CD4-positive, alpha-beta T cell (primary cell): ENCODE measurements around the gene RAB20. TPM values are rescaled to one million over a fixed set of nuclear protein-coding genes. Genes with fewer than 3 reads are reported as not detected.

Source experiments
- ATAC-seq: fragments of 200-7000 bp; cut with Tn5 transposase; one replicate; pipeline ENCODE4 v1.10.0; 2022; ENCODE audit warnings: mild to moderate bottlenecking; ENCODE audit not compliant: poor library complexity
- CTCF ChIA-PET: fragments of 350-600 bp; sonication (Branson Sonifier 250); formaldehyde crosslinking; loops from one replicate; lab custom pipeline; 2021; ENCODE audit warnings: antibody characterized with exemption, inconsistent platforms; lab: Charles Lee
- POLR2A ChIA-PET: fragments of 350-600 bp; sonication (Branson Sonifier 250); formaldehyde crosslinking; loops from one replicate; lab custom pipeline; 2021; ENCODE audit warnings: antibody characterized with exemption, inconsistent platforms; lab: Charles Lee
- DNase-seq, 14 experiments: peaks; one replicate each; pipeline ENCODE4 v3.0.0-alpha.2; 2013 to 2020; ENCODE audit warnings: mixed read lengths in 2 of 14
- H3K27ac ChIP-seq, 2 donors: one replicate each; pipeline versions ENCODE4 v1.5.1 to v1.7.0; 2013; ENCODE audit warnings: low read length in 2 of 2, low read depth in 1 of 2, mild to moderate bottlenecking in 1 of 2
- H3K27me3 ChIP-seq, 2 experiments: 1 replicate in 1 of 2; 2 replicates in 1 of 2; pipeline versions ENCODE4 v1.6.1 to v1.7.0; 2013; ENCODE audit warnings: low read length in 2 of 2, control low read depth in 1 of 2, mild to moderate bottlenecking in 1 of 2, moderate library complexity in 1 of 2; ENCODE audit not compliant: insufficient read depth in 2 of 2, control insufficient read depth in 1 of 2
- H3K36me3 ChIP-seq: one replicate; pipeline ENCODE4 v1.6.1; 2013; ENCODE audit warnings: low read length, control low read depth; ENCODE audit not compliant: insufficient read depth
- H3K4me1 ChIP-seq: one replicate; pipeline ENCODE4 v1.6.1; 2013; ENCODE audit warnings: low read length, control low read depth; ENCODE audit not compliant: insufficient read depth
- H3K4me3 ChIP-seq: one replicate; pipeline ENCODE4 v1.5.1; 2013; ENCODE audit warnings: mild to moderate bottlenecking, low read length, moderate library complexity
- H3K9me3 ChIP-seq, 2 experiments: 1 replicate in 1 of 2; 2 replicates in 1 of 2; pipeline versions ENCODE4 v1.6.1 to v1.7.0; 2013; ENCODE audit warnings: low read length in 2 of 2, mild to moderate bottlenecking in 2 of 2, control low read depth in 1 of 2, moderate library complexity in 1 of 2; ENCODE audit not compliant: control insufficient read depth in 1 of 2, insufficient read depth in 1 of 2
- H3K27ac Mint-ChIP-seq: one replicate; pipeline ENCODE4 v1.8.0; 2020; ENCODE audit warnings: mixed read lengths
- H3K27me3 Mint-ChIP-seq: one replicate; pipeline ENCODE4 v1.8.0; 2021; ENCODE audit warnings: mixed read lengths
- H3K36me3 Mint-ChIP-seq: one replicate; pipeline ENCODE4 v1.8.0; 2021; ENCODE audit warnings: low read depth, mixed read lengths
- H3K4me1 Mint-ChIP-seq: one replicate; pipeline ENCODE4 v1.8.0; 2021; ENCODE audit warnings: low read depth, mixed read lengths
- H3K4me3 Mint-ChIP-seq: one replicate; pipeline ENCODE4 v1.8.0; 2020; ENCODE audit warnings: mild to moderate bottlenecking, mixed read lengths
- H3K9me3 Mint-ChIP-seq: one replicate; pipeline ENCODE4 v1.8.0; 2020; ENCODE audit warnings: mixed read lengths
- CTCF ChIP-seq: fragments of 200-600 bp; IDR thresholded peaks from one replicate; pipeline ENCODE4 v1.8.0; 2022; ENCODE audit warnings: antibody characterized with exemption, mild to moderate bottlenecking
- intact Hi-C, 2 experiments: fragments of 100-400 bp; cut with DNase I in 1 of 2; cut with micrococcal nuclease in 1 of 2; formaldehyde crosslinking; loops; one replicate each; pipeline versions ENCODE4 v1.15.1 to v1.9.0; 2023 to 2025; cut with DNase I, micrococcal nuclease
- total RNA-seq, 174 experiments: library from RNA in 2 of 174; stranded (reverse) in 2 of 174; gene quantifications; one replicate each; pipeline ENCODE4 v1.2.3 and lab custom pipeline; 2021 to 2026

Gene RAB20
- total RNA-seq, 2 experiments from 2014 or later: 0.89 to 1.4 TPM

DNA sequence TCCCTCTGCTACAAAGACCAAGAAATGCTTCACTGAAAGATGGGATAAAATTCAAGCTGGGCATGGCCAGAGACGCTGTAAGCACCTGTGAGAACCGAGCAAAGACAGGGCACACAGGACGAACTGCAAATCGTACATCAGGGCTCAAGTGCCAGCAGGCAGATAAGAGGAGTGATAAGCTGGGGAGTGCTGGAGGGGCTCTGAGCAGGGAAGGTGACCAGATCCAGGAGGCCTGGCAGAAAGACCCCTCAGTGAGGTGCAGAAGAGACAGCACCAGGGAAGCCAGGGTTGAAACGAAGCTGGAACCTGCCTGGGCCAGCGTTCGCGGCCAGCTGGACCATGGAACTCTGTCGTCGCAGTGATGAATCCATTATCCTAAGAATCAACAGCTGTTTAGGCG is 10.2 kb downstream of the RAB20 start:
- intact Hi-C loops: no loop called here
- TF ChIP-seq CTCF: no peak
- H3K9me3 Mint-ChIP-seq: no peaks in the 10 kb centered on the region
- no peaks in the 10 kb centered on the region for H3K27me3 ChIP-seq
- ATAC-seq: no peak
- no peaks in the 10 kb centered on the region for H3K36me3 ChIP-seq
- POLR2A ChIA-PET: no interaction called here
- no peak for DNase-seq
- CTCF ChIA-PET: no interaction called here
- peaks cover 0 to 5% of the 10 kb centered on the region in 2 experiments for H3K9me3 ChIP-seq
- no peak overlapping the region for H3K27ac Mint-ChIP-seq
- no peaks in the 10 kb centered on the region for H3K36me3 Mint-ChIP-seq
- H3K27ac ChIP-seq: no peak overlapping the region
- H3K27me3 Mint-ChIP-seq: no peaks in the 10 kb centered on the region
- no peak overlapping the region for H3K4me3 Mint-ChIP-seq
- no peaks in the 10 kb centered on the region for H3K4me1 ChIP-seq
- H3K4me1 Mint-ChIP-seq: no peaks in the 10 kb centered on the region
- no peak overlapping the region for H3K4me3 ChIP-seq

DNA sequence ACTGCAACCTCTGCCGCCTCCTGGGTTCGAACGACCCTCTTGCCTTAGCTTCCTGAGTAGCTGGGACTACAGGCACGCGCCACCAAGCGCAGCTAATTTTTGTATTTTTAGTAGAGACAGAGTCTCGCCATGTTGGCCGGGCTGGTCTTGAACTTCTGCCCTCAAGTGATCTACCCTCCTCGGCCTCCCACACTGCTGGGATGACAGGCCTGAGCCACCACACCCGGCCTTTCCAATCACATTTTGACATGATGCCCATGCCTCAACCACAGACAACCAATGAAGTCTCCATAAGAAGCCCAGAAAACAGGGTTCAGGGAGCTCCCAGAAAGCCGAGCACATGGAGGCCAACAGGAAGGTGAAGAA is 11.7 kb downstream of the RAB20 start:
- Histone ChIP-seq H3K27ac (no peak overlapping the region), H3K27me3 (no peaks in the 10 kb centered on the region), H3K4me1 (no peaks in the 10 kb centered on the region), H3K4me3 (no peak overlapping the region), H3K36me3 (no peaks in the 10 kb centered on the region), H3K9me3 (peaks cover 0 to 5% of the 10 kb centered on the region in 2 experiments)
- ATAC-seq: no peak
- no peak overlapping the region for H3K27ac Mint-ChIP-seq
- intact Hi-C loops: no loop called here
- ChIA-PET POLR2A (no interaction called here), CTCF (no interaction called here)
- H3K36me3 Mint-ChIP-seq: peaks cover 7% of the 10 kb centered on the region
- no peaks in the 10 kb centered on the region for H3K4me1 Mint-ChIP-seq
- H3K4me3 Mint-ChIP-seq: no peak overlapping the region
- DNase-seq: no peak
- no peak for TF ChIP-seq CTCF
- no peaks in the 10 kb centered on the region for H3K27me3 Mint-ChIP-seq
- no peaks in the 10 kb centered on the region for H3K9me3 Mint-ChIP-seq

DNA sequence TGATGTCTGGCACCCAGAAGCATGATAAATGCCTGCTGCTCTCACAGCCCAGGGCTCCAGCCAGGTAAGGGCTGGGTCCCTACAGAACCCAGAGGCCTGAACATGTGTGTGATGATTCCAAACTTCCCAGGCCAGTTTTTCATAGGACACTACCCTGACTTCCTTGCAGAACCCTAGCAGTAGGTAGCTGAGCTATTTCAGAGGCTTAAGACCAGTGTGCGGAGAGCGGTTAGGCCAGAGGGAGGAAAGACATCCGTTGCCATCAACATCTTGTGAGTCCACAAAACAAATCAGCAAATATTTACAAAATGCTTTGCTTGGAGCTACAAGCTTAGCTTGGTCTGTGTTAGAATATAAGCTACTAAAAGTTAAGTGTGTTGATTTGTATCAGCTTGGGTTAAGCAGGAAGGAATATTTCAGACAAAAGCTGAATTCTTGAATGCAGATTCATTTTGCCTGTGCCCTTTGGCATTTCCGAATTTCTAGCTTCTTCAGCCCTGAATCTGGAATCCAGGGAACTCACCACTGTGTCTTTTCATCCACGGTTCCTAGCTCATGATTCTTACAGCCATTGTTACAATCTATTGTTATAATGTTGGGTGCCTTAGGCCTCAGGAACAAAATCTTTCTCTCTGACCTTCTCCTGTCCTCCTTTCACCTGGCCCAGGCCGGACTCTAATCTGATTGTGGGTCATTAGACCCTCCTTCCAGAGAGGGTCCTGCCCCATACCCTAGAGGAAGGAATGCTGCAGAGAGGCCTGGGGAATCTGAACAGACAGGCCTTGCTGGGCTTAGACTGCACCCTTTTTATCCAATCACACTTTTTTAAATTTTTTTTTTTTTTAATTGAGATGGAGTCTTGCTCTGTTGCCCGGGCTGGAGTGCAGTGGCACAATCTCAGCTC is 12.4 kb downstream of the RAB20 start:
- TF ChIP-seq CTCF: no peak
- Mint-ChIP-seq H3K4me3 (no peak overlapping the region), H3K27ac (no peak overlapping the region), H3K4me1 (no peaks in the 10 kb centered on the region), H3K9me3 (no peaks in the 10 kb centered on the region), H3K27me3 (no peaks in the 10 kb centered on the region), H3K36me3 (peaks cover 7% of the 10 kb centered on the region)
- Histone ChIP-seq H3K4me3 (no peak overlapping the region), H3K27me3 (no peaks in the 10 kb centered on the region), H3K27ac (no peak overlapping the region), H3K4me1 (no peaks in the 10 kb centered on the region), H3K36me3 (no peaks in the 10 kb centered on the region), H3K9me3 (peaks cover 0 to 5% of the 10 kb centered on the region in 2 experiments)
- no peak for DNase-seq
- intact Hi-C loops: no loop called here
- ChIA-PET POLR2A (interaction anchor here (0.6 kb wide), 1 partner anchor 166 kb away, joined by 5 read pairs; no protein-coding TSS in a partner anchor), CTCF (no interaction called here)
- ATAC-seq: no peak
